ENCODE results near the gene PPP1R9B.

DNA sequence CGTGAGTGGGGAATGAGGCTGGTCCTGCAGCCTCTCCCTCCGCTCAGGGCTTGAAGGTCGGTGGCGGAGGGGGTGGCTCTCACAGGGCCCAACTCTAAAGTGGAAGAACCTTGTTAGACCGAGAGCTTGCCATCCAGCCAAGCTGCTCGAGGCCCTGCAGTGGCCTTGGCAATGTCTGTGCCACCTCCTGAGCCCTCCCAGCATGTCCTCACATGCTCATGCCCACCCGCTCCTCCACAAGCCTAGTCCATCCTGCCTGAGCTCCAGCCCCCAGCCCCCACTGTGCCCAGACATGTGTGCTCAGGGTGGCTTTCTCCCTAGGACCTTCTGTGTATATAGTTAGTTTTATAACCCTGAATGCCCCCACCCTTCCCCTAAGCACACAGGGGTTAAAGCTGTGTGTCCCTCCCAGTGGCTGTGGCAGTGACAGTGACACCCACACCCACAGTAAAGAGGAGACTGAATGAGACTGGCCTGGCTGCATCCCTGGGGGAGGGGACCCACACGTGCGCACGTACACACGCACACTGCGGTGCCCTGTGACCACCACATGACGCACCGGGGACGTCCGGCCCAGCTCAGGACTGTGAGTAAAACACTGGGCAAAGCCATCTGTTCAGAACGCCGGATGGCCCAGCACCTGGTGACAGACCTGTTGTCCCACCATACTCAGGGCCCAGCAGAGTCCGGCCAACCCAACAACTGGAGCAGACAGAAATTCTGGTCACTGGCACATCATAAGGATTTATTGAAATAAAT lies 39.7 kb downstream of the PPP1R9B start:
- TF ChIP-seq ZNF274 (IDR thresholded peaks at IDR 0.05; ENCODE audit: low read depth, low read length): no peak
- no peak for TF ChIP-seq YY1 (IDR thresholded peaks at IDR 0.05; ENCODE audit: insufficient read depth, insufficient read length)

Data from NT2/D1 (cell line).